PC-9 (cell line): Measurements from ENCODE around the gene KIF9. TPM values are rescaled to one million over a fixed set of nuclear protein-coding genes. Genes with fewer than 3 reads are reported as not detected.
"Not testable (repeated sequence)": the region's sequence is repeated elsewhere in the genome, so short reads cannot be mapped to it uniquely, and the experiment has no call there.

Experiments
- BruUV-seq: library from RNA; stranded (reverse); fragments of 400-500 nt; replicated peaks from 2 replicates; lab custom pipeline; 2021; lab: Mats Ljungman, UMichigan
- CTCF ChIA-PET: fragments of 300-600 bp; sonication (Branson Sonifier 250); formaldehyde crosslinking; loops from one replicate; lab custom pipeline; 2022; ENCODE audit warnings: antibody characterized with exemption; lab: Charles Lee
- POLR2A ChIA-PET: fragments of 300-600 bp; sonication (Branson Sonifier 250); formaldehyde crosslinking; loops from one replicate; lab custom pipeline; 2022; ENCODE audit warnings: antibody characterized with exemption; ENCODE audit not compliant: unreplicated experiment; lab: Charles Lee
- DNase-seq, 2 experiments: peaks; one replicate each; pipeline versions ENCODE4 v3.0.0 to v3.0.0-alpha.2; 2015 to 2022; ENCODE audit warnings: mixed read lengths in 1 of 2
- H2AFZ ChIP-seq: fragments of 200-600 bp; sonication (generic); 2 replicates; pipeline ENCODE4 v1.8.1; 2017; ENCODE audit warnings: antibody characterized with exemption
- H3F3A ChIP-seq: fragments of 200-600 bp; sonication (generic); 2 replicates; pipeline ENCODE4 v1.8.1; 2017; ENCODE audit warnings: antibody characterized with exemption, mild to moderate bottlenecking, low read depth; ENCODE audit not compliant: insufficient read depth
- H3K27ac ChIP-seq: fragments of 200-600 bp; sonication (generic); 2 replicates; pipeline ENCODE4 v1.6.1; 2016; ENCODE audit warnings: mixed run types
- H3K27me3 ChIP-seq: fragments of 200-600 bp; sonication (generic); 2 replicates; pipeline ENCODE4 v1.6.1; 2016; ENCODE audit warnings: low read depth, mixed run types; ENCODE audit not compliant: insufficient read depth
- H3K36me3 ChIP-seq: fragments of 200-600 bp; sonication (generic); 2 replicates; pipeline ENCODE4 v1.6.1; 2016; ENCODE audit warnings: low read depth, mixed run types
- H3K4me1 ChIP-seq: fragments of 200-600 bp; sonication (generic); replicated peaks from 2 replicates; pipeline ENCODE4 v1.6.1; 2016; ENCODE audit warnings: mixed run types; ENCODE audit not compliant: insufficient read depth
- H3K4me2 ChIP-seq: fragments of 200-600 bp; sonication (generic); 2 replicates; pipeline ENCODE4 v1.6.1; 2017; ENCODE audit warnings: mixed run types
- H3K4me3 ChIP-seq: fragments of 200-600 bp; sonication (generic); 2 replicates; pipeline ENCODE4 v1.6.1; 2016; ENCODE audit warnings: mixed run types
- H3K79me2 ChIP-seq: fragments of 200-600 bp; sonication (generic); 2 replicates; pipeline ENCODE4 v1.6.1; 2017; ENCODE audit warnings: low read depth, mixed run types
- H3K9me2 ChIP-seq: fragments of 200-600 bp; sonication (generic); 2 replicates; pipeline ENCODE4 v1.8.1; 2017; ENCODE audit warnings: mild to moderate bottlenecking; ENCODE audit not compliant: insufficient read depth
- H3K9me3 ChIP-seq: fragments of 200-600 bp; sonication (generic); 2 replicates; pipeline ENCODE4 v1.8.1; 2016; ENCODE audit warnings: low read depth; ENCODE audit not compliant: insufficient read depth
- H4K20me1 ChIP-seq: fragments of 200-600 bp; sonication (generic); 2 replicates; pipeline ENCODE4 v1.8.1; 2017; ENCODE audit not compliant: insufficient read depth
- EZH2 ChIP-seq: fragments of 200-600 bp; sonication (generic); IDR thresholded peaks from 2 replicates; pipeline ENCODE4 v1.8.0; 2017; ENCODE audit warnings: antibody characterized with exemption, low read depth
- intact Hi-C: fragments of 100-400 bp; cut with micrococcal nuclease; formaldehyde crosslinking; loops from one replicate; pipeline ENCODE4 v1.10.0; 2022; ENCODE audit not compliant: unreplicated experiment
- total RNA-seq: library from RNA; stranded (reverse); gene quantifications from 2 replicates; pipeline ENCODE4 v1.2.3, GENCODE V29; 2021
- TF ChIP-seq, protein P1 (sequence below): fragments of 200-600 bp; sonication (generic); conservative IDR thresholded peaks from 2 replicates; pipeline ENCODE4 v1.6.1; 2017; ENCODE audit warnings: mixed run types, antibody characterized with exemption, mild to moderate bottlenecking, moderate library complexity

The KIF9 gene
- total RNA-seq, 1 experiment from 2014 or later: 21.4 TPM

DNA sequence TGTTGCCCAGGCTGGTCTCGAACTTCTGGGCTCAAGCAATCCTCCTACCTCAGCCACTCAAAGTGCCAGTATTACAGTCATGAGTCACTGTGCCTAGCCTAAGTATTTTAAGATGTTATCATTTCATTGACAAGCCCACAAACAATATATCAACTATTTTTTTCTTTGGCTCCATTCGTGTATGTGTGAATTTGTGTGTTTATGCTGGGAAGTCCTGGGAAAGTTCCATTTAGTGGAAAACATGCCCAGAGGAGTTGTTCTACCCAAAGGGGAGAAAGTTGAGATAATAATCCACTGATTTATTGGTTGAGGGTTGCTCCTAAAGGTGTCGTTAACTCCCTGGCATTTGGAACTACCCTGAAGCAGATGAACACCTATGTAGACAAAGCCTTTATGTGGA, 58.8 kb downstream of the KIF9 start:
- Histone ChIP-seq H3F3A (no peaks in the 10 kb centered on the region), H3K9me3 (no peaks in the 10 kb centered on the region), H3K9me2 (no peaks in the 10 kb centered on the region), H3K4me3 (no peak overlapping the region), H3K27ac (no peak overlapping the region), H3K4me2 (no peak overlapping the region), H3K36me3 (no peaks in the 10 kb centered on the region), H3K27me3 (no peaks in the 10 kb centered on the region), H3K79me2 (no peaks in the 10 kb centered on the region), H2AFZ (no peak overlapping the region), H3K4me1 (no peaks in the 10 kb centered on the region), H4K20me1 (no peaks in the 10 kb centered on the region)
- ChIA-PET CTCF (no interaction called here), POLR2A (no interaction called here)
- DNase-seq: no peak
- TF ChIP-seq, protein P1, sequence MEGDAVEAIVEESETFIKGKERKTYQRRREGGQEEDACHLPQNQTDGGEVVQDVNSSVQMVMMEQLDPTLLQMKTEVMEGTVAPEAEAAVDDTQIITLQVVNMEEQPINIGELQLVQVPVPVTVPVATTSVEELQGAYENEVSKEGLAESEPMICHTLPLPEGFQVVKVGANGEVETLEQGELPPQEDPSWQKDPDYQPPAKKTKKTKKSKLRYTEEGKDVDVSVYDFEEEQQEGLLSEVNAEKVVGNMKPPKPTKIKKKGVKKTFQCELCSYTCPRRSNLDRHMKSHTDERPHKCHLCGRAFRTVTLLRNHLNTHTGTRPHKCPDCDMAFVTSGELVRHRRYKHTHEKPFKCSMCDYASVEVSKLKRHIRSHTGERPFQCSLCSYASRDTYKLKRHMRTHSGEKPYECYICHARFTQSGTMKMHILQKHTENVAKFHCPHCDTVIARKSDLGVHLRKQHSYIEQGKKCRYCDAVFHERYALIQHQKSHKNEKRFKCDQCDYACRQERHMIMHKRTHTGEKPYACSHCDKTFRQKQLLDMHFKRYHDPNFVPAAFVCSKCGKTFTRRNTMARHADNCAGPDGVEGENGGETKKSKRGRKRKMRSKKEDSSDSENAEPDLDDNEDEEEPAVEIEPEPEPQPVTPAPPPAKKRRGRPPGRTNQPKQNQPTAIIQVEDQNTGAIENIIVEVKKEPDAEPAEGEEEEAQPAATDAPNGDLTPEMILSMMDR: no peak
- no peak for TF ChIP-seq EZH2
- no TSS peak for BruUV-seq
- intact Hi-C loops: no loop called here

DNA sequence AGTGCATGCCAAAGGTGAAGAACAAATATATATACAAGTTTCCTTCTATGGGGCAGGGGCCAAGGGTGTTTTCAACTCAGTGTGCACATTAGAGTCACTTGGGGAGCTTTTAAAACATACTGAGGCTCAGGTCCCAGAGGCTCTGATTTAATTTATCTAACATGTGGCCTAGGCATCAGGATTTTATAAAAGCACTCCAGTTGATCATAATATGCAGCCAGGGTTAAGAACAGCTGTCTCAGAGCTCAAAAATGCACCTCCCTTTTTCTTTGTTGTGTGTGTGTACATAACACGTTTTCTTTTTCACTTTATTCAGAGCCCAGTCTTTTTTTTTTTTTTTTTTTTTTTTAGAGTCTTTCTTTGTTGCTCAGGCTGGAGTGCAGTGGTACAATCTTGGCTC, 60.8 kb downstream of the KIF9 start:
- Histone ChIP-seq H3K9me2 (no peaks in the 10 kb centered on the region), H3F3A (no peaks in the 10 kb centered on the region), H2AFZ (no peak overlapping the region), H3K9me3 (no peaks in the 10 kb centered on the region), H3K27me3 (no peaks in the 10 kb centered on the region), H3K36me3 (no peaks in the 10 kb centered on the region), H3K4me3 (no peak overlapping the region), H3K4me2 (no peak overlapping the region), H3K79me2 (no peaks in the 10 kb centered on the region), H3K27ac (no peak overlapping the region), H4K20me1 (no peaks in the 10 kb centered on the region), H3K4me1 (no peaks in the 10 kb centered on the region)
- DNase-seq: no peak
- CTCF ChIA-PET: no interaction called here
- POLR2A ChIA-PET: no interaction called here
- TF ChIP-seq, protein P1: no peak
- no peak for TF ChIP-seq EZH2
- no TSS peak for BruUV-seq
- intact Hi-C loops: no loop called here

DNA sequence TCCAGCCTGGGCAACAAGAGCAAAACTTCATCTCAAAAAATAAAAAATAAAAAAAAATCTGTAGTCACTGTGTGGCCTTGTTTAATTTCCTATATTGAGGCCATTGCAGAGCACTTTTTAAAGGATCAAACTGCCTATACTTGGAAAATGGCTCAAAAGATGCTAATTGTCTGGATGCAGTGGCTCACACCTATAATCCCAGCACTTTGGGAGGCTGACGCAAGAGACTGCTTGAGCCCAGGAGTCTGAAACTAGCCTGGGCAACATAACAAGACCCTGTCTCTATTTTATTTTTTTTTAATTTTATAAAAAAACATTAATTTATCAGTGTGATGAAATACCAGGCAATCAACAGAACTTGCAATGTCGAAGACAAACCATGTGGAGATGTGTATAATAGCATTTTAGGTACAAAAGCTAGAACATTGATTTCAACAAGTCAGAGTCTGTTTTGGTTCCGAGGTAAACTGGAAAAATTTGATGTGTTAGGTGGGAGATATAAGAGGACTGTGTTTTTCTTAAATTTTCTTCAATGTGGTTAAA, 71.7 kb downstream of the KIF9 start:
- H3K36me3 ChIP-seq: no peaks in the 10 kb centered on the region
- CTCF ChIA-PET: no interaction called here
- BruUV-seq: no TSS peak

DNA sequence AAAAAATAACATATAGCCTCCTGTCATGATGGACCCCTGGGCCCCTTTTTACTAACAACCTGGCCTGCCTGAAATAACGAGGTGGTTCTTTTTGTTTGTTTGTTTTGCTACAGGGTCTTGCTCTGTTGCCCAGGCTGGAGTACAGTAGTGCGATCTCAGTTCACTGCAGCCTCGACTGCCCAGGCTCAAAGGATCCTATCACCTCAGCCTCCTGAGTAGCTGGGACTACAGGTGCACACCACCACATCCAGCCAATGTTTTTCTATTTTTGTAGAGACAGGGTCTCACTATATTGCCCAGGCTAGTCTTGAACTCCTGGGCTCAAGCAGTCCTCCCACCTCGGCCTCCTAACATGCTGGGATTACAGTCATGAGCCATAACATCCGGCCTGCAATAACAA, 76.6 kb downstream of the KIF9 start:
- intact Hi-C loops, H3K4me3 ChIP-seq, H3K9me2 ChIP-seq, H3K27ac ChIP-seq, H3K4me1 ChIP-seq, H3K79me2 ChIP-seq, H2AFZ ChIP-seq, H3K9me3 ChIP-seq, CTCF ChIA-PET, H3K36me3 ChIP-seq, DNase-seq, POLR2A ChIA-PET, H3K4me2 ChIP-seq, H3F3A ChIP-seq, H4K20me1 ChIP-seq, H3K27me3 ChIP-seq, BruUV-seq: not testable (repeated sequence)

More for the DNA sequence above, 71.7 kb downstream of the KIF9 start:
- Histone ChIP-seq H3K27me3 (no peaks in the 10 kb centered on the region), H3K4me2 (no peak overlapping the region), H3K4me3 (no peak overlapping the region), H3K4me1 (no peaks in the 10 kb centered on the region), H3K79me2 (no peaks in the 10 kb centered on the region), H2AFZ (no peak overlapping the region), H3K9me3 (no peaks in the 10 kb centered on the region), H4K20me1 (no peaks in the 10 kb centered on the region), H3F3A (no peaks in the 10 kb centered on the region), H3K9me2 (no peaks in the 10 kb centered on the region), H3K27ac (no peak overlapping the region)
- POLR2A ChIA-PET: no interaction called here
- no peak for DNase-seq
- intact Hi-C loops: no loop called here
- no peak for TF ChIP-seq EZH2
- TF ChIP-seq, protein P1: no peak
